Liver (tissue), 9 donors: Measurements from ENCODE around the gene OSER1. TPM values are rescaled to one million over a fixed set of nuclear protein-coding genes. Genes with fewer than 3 reads are reported as not detected.
A peak's percentile ranks its signal among the peaks of the same experiment; 100 is the strongest.
"Not testable (repeated sequence)": the region's sequence is repeated elsewhere in the genome, so short reads cannot be mapped to it uniquely, and the experiment has no call there.

Experiments
- DNase-seq: peaks from one replicate; pipeline ENCODE4 v3.0.0-alpha.2; 2017; ENCODE audit warnings: low spot score
- H3K27ac ChIP-seq, 2 donors: one replicate each; pipeline ENCODE4 v1.7.0; 2013; ENCODE audit warnings: inconsistent platforms in 2 of 2, low read length in 2 of 2, control low read depth in 1 of 2, low read depth in 1 of 2, mild to moderate bottlenecking in 1 of 2
- H3K27me3 ChIP-seq, 4 donors: one replicate each; pipeline versions ENCODE4 v1.6.1 to v1.7.0; 2013; ENCODE audit warnings: low read length in 3 of 4, inconsistent platforms in 1 of 4, mild to moderate bottlenecking in 1 of 4, moderate library complexity in 1 of 4; ENCODE audit not compliant: control insufficient read depth in 4 of 4, insufficient read depth in 4 of 4
- H3K36me3 ChIP-seq, 4 donors: one replicate each; pipeline versions ENCODE4 v1.6.1 to v1.7.0; 2013; ENCODE audit warnings: low read length in 3 of 4, mild to moderate bottlenecking in 3 of 4, low read depth in 1 of 4, moderate library complexity in 1 of 4; ENCODE audit not compliant: control insufficient read depth in 4 of 4, insufficient read depth in 3 of 4
- H3K4me1 ChIP-seq, 4 donors: one replicate each; pipeline versions ENCODE4 v1.6.1 to v1.7.0; 2013; ENCODE audit warnings: low read length in 3 of 4, mild to moderate bottlenecking in 3 of 4, moderate library complexity in 1 of 4; ENCODE audit not compliant: control insufficient read depth in 4 of 4, insufficient read depth in 4 of 4
- H3K4me3 ChIP-seq, 3 donors: one replicate each; pipeline versions ENCODE4 v1.6.1 to v1.7.0; 2013; ENCODE audit warnings: low read length in 3 of 3, control low read depth in 1 of 3, low read depth in 1 of 3, mild to moderate bottlenecking in 1 of 3
- H3K9ac ChIP-seq, 2 donors: one replicate each; pipeline ENCODE4 v1.7.0; 2013; ENCODE audit warnings: low read length in 2 of 2, mild to moderate bottlenecking in 2 of 2, moderate library complexity in 2 of 2, control low read depth in 1 of 2, low read depth in 1 of 2
- H3K9me3 ChIP-seq, 4 donors: one replicate each; pipeline versions ENCODE4 v1.6.1 to v1.7.0; 2013; ENCODE audit warnings: low read length in 3 of 4; ENCODE audit not compliant: control insufficient read depth in 4 of 4
- CTCF ChIP-seq: fragments of 150-350 bp; IDR thresholded peaks from 2 replicates; pipeline ENCODE4 v1.5.1; 2017; ENCODE audit warnings: improper control_type of control experiment, low read depth, low read length; ENCODE audit not compliant: missing input control
- EGR1 ChIP-seq, 2 donors: IDR thresholded peaks; 2 replicates each; pipeline ENCODE4 v1.6.1; 2016 to 2018; ENCODE audit warnings: antibody characterized with exemption in 2 of 2, low read depth in 2 of 2
- FOXA1 ChIP-seq: IDR thresholded peaks from 2 replicates; pipeline ENCODE4 v1.6.1; 2016; ENCODE audit warnings: antibody characterized with exemption
- FOXA2 ChIP-seq: IDR thresholded peaks from 2 replicates; pipeline ENCODE4 v1.6.1; 2016; ENCODE audit warnings: antibody characterized with exemption
- GABPA ChIP-seq, 2 donors: IDR thresholded peaks in 1 of 2; conservative IDR thresholded peaks in 1 of 2; 2 replicates each; pipeline ENCODE4 v1.6.1; 2016; ENCODE audit warnings: antibody characterized with exemption in 2 of 2, mild to moderate bottlenecking in 1 of 2, moderate library complexity in 1 of 2
- HNF4A ChIP-seq, 2 donors: conservative IDR thresholded peaks; 2 replicates each; pipeline ENCODE4 v1.6.1; 2016; ENCODE audit warnings: antibody characterized with exemption in 2 of 2, mild to moderate bottlenecking in 2 of 2
- HNF4G ChIP-seq: IDR thresholded peaks from 2 replicates; pipeline ENCODE4 v1.6.1; 2016; ENCODE audit warnings: antibody characterized with exemption
- JUND ChIP-seq, 2 donors: IDR thresholded peaks; 2 replicates each; pipeline ENCODE4 v1.6.1; 2016; ENCODE audit warnings: antibody characterized with exemption in 2 of 2
- MAX ChIP-seq: IDR thresholded peaks from 2 replicates; pipeline ENCODE4 v1.6.1; 2016; ENCODE audit warnings: antibody characterized with exemption
- NR2F2 ChIP-seq: IDR thresholded peaks from 2 replicates; pipeline ENCODE4 v1.6.1; 2016; ENCODE audit warnings: antibody characterized with exemption
- RAD21 ChIP-seq, 2 donors: IDR thresholded peaks; 2 replicates each; pipeline ENCODE4 v1.6.1; 2016; ENCODE audit warnings: antibody characterized with exemption in 2 of 2, mild to moderate bottlenecking in 2 of 2
- YY1 ChIP-seq: IDR thresholded peaks from 2 replicates; pipeline ENCODE4 v1.6.1; 2016; ENCODE audit warnings: antibody characterized with exemption, mild to moderate bottlenecking
- ZBTB33 ChIP-seq: IDR thresholded peaks from 2 replicates; pipeline ENCODE4 v1.6.1; 2016; ENCODE audit warnings: antibody characterized with exemption
- WGBS: extraction: QIAGEN DNeasy Blood & Tissue Kit; methylation state at CpG from one replicate; pipeline ENCODE4 v1.1.7; 2013; 5-methylcytosine and 5-hydroxymethylcytosine counted together
- polyA plus RNA-seq, 2 donors: library from polyadenylated mRNA; stranded (reverse) in 1 of 2; unstranded in 1 of 2; fragments of 200-250 nt in 1 of 2; fragments of >200 nt in 1 of 2; fragmentation: Nextera tagmentation in 1 of 2; extraction: Ambion mirVana in 1 of 2; gene quantifications; one replicate each; pipeline versions ENCODE4 v1.2.1 to v1.2.3, GENCODE V29; 2013 to 2015
- total RNA-seq, 2 donors: library from RNA; depleted of rRNA; stranded (reverse); fragments of >200 nt; gene quantifications; one replicate each; pipeline ENCODE4 v1.2.3, GENCODE V29; 2014
- donor health status: healthy.
- donor health status: healthy.
- donor health status: healthy.
- donor health status: healthy.
- donor health status: healthy.

OSER1 gene
- total and polyA plus RNA-seq, 4 donors, result 12.6 to 20.2 (median 14.6) TPM

GRCh38 chr20:44195605-44196004, 15.0 kb downstream of the OSER1 start:
- Histone ChIP-seq H3K9ac (no peak overlapping the region), H3K4me1 (no peaks in the 10 kb centered on the region), H3K27me3 (no peaks in the 10 kb centered on the region), H3K27ac (no peak overlapping the region), H3K4me3 (no peak overlapping the region), H3K36me3 (peaks cover 10 to 41% (median 33%) of the 10 kb centered on the region in 4 donors), H3K9me3 (no peaks in the 10 kb centered on the region)
- WGBS, result 97% methylated on average over 1 of the region's 1 CpG
- no peak for DNase-seq
- no peak for TF ChIP-seq NR2F2
- no peak for TF ChIP-seq HNF4G
- no peak for TF ChIP-seq JUND (IDR thresholded peaks at IDR 0.05)
- TF ChIP-seq EGR1 (IDR thresholded peaks at IDR 0.05; ENCODE audit: low read depth in 2 of 2), result no peak
- TF ChIP-seq MAX, result no peak
- no peak for TF ChIP-seq FOXA2
- TF ChIP-seq YY1, result no peak
- TF ChIP-seq ZBTB33, result no peak
- no peak for TF ChIP-seq HNF4A (conservative IDR thresholded peaks at IDR 0.05)
- no peak for TF ChIP-seq FOXA1
- TF ChIP-seq GABPA (IDR thresholded peaks at IDR 0.05 in 1 of 2, conservative IDR thresholded peaks at IDR 0.05 in 1 of 2), result no peak

- DNase-seq, result no peak
- peaks cover 0 to 3% (median 0%) of the 10 kb centered on the region in 4 donors for H3K27me3 ChIP-seq
- peaks cover 0 to 2% (median 0%) of the 10 kb centered on the region in 4 donors for H3K4me1 ChIP-seq
- 72% methylated on average over 2 of the region's 2 CpGs for WGBS
- H3K9me3 ChIP-seq, result no peaks in the 10 kb centered on the region
- no peak overlapping the region for H3K9ac ChIP-seq
- TF ChIP-seq RAD21 (IDR thresholded peaks at IDR 0.05) (no peak), EGR1 (IDR thresholded peaks at IDR 0.05; ENCODE audit: low read depth in 2 of 2) (no peak)
- H3K4me3 ChIP-seq, result no peak overlapping the region
- no peak overlapping the region for H3K27ac ChIP-seq
- H3K36me3 ChIP-seq, result peaks cover 6 to 26% (median 19%) of the 10 kb centered on the region in 4 donors
These were observed 16.8 kb downstream of the OSER1 start for GRCh38 chr20:44193801-44194200.

- WGBS, result 91% methylated on average over 5 of the region's 5 CpGs
- H3K4me1 ChIP-seq, H3K27me3 ChIP-seq, H3K4me3 ChIP-seq, H3K27ac ChIP-seq, H3K9me3 ChIP-seq, H3K9ac ChIP-seq, DNase-seq: not testable (repeated sequence)
- H3K36me3 ChIP-seq, result peaks cover 0 to 12% (median 6%) of the 10 kb centered on the region in 4 donors
These were observed 18.9 kb downstream of the OSER1 start for GRCh38 chr20:44191640-44192039.

GRCh38 chr20:44190197-44190852, 20.2 kb downstream of the OSER1 start:
- H3K27ac ChIP-seq, H3K9me3 ChIP-seq, H3K36me3 ChIP-seq, H3K27me3 ChIP-seq, H3K9ac ChIP-seq, H3K4me1 ChIP-seq, H3K4me3 ChIP-seq: not testable (repeated sequence)
- WGBS, result 24% methylated on average over 15 of the region's 15 CpGs
- DNase-seq, result peak; percentile 52
- TF ChIP-seq RAD21 (IDR thresholded peaks at IDR 0.05), result peak; percentile 84 to 86
- TF ChIP-seq CTCF, result peak; percentile 78
